Measurements from ENCODE around the gene SNRPD3.
"Not testable (repeated sequence)": the region's sequence is repeated elsewhere in the genome, so short reads cannot be mapped to it uniquely, and the experiment has no call there.

SNRPD3 gene

GRCh38 chr22:24530968-24531367 is 24.8 kb upstream of the SNRPD3 start:
- not testable (repeated sequence) for DNase-seq (ENCODE audit: low read depth in 1 of 2, low spot score in 1 of 2)

- no peak for DNase-seq (ENCODE audit: low read depth in 1 of 2, low spot score in 1 of 2)
Measured at GRCh38 chr22:24532075-24532474, 23.7 kb upstream of the SNRPD3 start.

- no peak for DNase-seq (ENCODE audit: low read depth in 1 of 2, low spot score in 1 of 2)
Measured at GRCh38 chr22:24535348-24535747, 20.5 kb upstream of the SNRPD3 start.

DNA sequence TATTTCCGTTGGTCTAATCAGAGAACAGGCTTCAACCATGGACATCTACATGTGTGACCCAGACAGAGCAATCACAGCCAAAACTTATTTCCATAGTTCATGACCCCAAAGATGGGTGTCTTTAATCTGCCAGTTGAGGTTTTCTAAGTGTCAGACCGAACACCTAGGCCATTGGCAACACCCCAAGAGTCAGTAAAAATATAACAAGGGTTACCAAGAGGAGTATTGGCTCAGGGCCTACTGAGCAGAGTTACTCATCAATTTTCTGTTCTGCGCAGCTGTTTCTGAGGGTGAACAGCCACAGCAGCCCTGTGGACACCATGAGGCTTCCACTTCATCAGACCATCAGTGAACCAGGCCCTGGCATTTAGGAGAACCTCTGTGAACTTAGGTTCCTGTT is 19.7 kb upstream of the SNRPD3 start:
- no peak for DNase-seq (ENCODE audit: low read depth in 1 of 2, low spot score in 1 of 2)

GRCh38 chr22:24540470-24540869 is 15.3 kb upstream of the SNRPD3 start:
- no peak for DNase-seq (ENCODE audit: low read depth in 1 of 2, low spot score in 1 of 2)

- DNase-seq (ENCODE audit: low read depth in 1 of 2, low spot score in 1 of 2), result no peak
Measured at GRCh38 chr22:24541681-24542515, 13.9 kb upstream of the SNRPD3 start.

- no peak for DNase-seq (ENCODE audit: low read depth in 1 of 2, low spot score in 1 of 2)
Measured at GRCh38 chr22:24542641-24543040, 13.2 kb upstream of the SNRPD3 start.

DNA sequence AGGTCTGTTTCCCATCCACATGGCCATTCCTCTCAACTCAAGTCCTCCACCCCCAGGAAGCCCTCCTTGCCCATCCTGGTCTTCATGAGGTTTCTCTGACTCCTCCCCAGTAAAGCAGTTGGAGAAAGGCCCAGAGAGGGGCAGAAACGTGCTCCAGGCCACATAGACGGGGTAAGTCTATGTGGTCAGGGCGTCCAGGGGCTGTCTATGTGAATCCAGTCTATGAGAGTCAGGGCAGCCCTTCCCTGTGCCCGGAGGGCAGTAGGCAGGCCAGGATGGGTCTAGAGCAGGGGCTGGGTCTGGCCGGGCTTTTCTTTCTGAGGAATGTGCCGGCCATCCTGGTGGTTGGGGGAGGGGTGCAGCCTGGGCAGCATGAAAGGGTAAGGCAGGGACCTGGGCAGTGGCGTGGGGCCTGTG is 12.6 kb upstream of the SNRPD3 start:
- DNase-seq (ENCODE audit: low read depth in 1 of 2, low spot score in 1 of 2), result no peak

DNA sequence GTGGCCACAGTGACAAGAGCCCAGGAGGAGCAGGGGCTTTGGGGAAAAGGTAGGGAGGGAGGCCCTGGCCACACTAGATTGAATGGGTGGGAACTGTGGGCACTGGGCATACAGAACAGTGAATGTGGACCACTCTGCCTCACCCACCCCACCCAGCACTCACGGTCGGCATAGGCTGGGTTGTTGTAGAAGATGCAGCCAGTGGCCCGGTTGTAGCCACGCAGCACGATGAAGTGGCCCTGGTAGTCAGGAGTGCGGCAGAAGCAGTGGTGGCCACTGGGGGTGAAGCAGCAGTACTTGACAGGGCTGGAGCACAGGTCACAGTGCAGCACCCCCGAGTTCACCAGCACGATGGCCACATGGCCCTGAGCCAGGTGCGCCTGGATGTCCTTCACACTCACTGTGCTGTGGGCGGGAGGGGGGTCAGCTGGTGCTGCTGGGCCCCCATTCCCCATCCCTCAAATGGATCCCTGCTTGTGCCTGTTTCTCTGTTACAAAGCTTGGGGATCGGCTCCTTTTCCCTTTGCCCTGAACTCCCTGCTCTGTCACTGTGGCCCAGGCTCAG is 12.0 kb upstream of the SNRPD3 start:
- no peak for DNase-seq (ENCODE audit: low read depth in 1 of 2, low spot score in 1 of 2)

DNA sequence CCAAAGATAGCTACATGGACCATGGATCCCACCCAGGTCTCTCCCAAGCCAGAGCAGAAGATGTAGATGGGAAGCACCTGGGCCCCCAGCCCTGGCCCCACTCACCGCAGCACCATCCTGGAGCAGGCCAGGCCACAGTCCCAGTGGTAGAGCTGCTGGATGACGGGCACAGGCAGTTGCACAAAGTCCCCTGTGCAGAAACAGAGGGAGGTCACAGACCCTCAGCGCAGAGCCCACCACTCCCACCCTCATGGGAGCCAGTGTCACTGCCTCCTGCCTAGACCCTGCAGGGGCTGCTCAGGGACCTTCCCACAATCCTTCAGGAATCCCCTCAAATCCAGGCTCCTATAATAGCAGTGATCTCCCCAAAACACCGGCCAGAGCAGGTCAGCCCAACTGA is 7.0 kb upstream of the SNRPD3 start:
- DNase-seq (ENCODE audit: low read depth in 1 of 2, low spot score in 1 of 2), result no peak

DNA sequence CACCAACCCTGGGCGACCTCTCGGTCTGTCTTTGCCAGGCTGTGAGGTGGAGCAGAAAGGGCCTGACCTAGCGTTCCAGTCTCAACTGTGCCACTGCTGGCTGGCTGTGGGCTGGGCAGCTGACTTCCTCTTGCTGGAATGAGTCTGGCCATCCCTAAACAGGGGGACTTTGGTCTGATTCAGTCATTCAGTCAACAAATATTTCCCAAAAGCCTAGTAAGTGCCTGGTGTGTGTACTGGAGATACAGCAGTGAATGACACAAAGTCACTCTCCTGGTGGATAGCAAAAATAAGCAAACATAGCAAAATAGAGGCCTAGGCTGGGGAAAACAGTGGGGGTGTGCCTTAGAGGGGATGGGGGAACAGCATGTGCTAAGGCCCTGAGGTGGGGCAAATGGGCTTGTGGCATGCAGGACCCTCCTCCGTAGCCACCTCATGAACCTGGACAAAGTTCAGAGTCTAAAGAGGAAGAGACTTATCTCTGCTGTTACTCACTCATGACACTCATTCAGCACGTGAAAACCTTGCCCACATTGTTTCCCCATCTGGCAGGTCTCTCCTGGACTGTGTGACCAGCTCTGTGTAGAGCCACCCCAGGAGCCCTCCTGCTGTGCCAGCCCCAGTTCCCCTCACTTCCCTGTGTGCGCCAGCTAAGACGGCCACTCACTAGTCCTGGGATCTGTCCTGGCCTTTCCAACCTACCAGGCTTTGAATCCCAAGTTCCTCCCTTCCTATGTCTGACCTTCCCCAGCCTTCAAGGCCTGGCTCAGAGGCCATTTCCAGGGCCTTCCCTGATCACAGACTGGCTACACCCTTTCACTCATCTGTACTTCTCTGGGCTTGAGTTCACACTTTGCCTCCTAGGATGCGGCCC is 5.5 kb upstream of the SNRPD3 start:
- no peak for DNase-seq (ENCODE audit: low read depth in 1 of 2, low spot score in 1 of 2)

GRCh38 chr22:24550902-24551435 is 4.8 kb upstream of the SNRPD3 start:
- no peak for DNase-seq (ENCODE audit: low read depth in 1 of 2, low spot score in 1 of 2)

DNA sequence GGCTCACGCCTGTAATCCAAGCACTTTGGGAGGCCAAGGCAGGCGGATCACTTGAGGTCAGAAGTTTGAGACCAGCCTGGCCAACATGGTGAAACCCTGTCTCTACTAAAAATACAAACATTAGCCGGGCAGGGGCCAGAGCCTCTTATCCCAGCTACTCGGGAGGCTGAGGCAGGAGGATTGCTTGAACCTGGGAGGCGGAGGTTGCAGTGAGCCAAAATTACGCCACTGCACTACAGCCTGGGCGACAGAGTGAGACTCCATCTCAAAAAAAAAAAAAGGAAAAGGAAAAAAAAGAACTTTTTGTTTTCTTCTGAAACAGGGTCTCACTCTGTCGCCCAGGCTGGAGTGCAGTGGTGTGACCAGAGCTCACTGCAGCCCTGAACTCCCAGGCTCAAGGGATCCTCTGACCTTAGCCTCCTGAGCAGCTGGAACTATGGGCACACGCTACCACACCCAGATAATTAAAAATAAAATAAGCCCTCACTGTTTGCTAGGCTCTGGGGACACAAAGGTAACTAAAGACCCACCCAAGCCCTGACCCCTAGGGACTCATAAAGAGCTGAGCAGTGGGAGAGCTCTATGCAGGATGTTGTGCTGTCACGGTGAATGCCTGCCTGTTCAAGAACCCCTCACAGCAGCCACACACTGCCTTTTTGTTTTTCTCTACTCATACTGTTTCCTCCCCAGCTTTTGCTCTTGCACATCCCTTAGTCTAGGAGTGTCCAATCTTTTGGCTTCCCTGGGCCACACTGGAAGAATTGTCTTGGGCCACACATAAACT is 3.1 kb upstream of the SNRPD3 start:
- not testable (repeated sequence) for DNase-seq (ENCODE audit: low read depth in 1 of 2, low spot score in 1 of 2)

DNA sequence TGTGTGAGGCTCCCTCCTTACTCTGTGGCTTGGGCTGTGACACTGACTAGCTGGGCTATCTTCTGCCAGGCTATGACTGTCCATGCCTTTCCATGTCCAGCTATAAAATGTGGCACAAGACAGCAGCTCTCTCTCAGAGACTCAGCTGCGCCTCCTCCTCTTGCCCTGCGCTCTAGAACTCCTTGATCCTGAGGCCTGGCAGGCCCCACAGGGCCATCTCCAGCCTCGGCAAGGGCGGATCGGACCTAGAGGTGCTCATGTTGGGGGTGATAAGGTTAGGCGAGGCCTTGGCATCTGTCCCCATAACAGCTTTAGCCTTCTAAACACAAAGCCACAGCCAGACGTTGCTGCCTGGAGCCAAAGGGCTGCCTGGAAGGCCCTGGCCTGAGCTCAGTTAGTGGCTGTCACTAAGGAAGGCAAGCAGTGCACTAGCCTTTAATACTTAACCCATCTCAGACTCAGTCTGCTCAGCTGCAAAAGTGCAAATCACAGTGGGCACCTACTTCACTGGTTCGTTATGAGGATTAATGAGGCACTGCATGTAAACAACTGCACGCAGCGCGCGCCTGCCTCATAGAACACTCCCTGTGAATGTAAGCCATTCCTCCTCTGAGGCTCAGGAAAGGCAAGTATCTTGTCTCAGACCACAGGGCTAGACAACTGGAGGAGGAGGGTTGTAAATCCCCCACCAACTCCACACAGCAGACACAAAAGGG is 2.0 kb upstream of the SNRPD3 start:
- DNase-seq (ENCODE audit: low read depth in 1 of 2, low spot score in 1 of 2), result no peak

GRCh38 chr22:24554313-24555164 is 1.3 kb upstream of the SNRPD3 start, which contains the start of gene GUCD1:
GUCD1 (minus strand) TSS chr22:24555138; CDS start chr22:24554991, 147 bp downstream.
- peak; percentile 2 to 7 for DNase-seq (ENCODE audit: low read depth in 1 of 2, low spot score in 1 of 2)

DNA sequence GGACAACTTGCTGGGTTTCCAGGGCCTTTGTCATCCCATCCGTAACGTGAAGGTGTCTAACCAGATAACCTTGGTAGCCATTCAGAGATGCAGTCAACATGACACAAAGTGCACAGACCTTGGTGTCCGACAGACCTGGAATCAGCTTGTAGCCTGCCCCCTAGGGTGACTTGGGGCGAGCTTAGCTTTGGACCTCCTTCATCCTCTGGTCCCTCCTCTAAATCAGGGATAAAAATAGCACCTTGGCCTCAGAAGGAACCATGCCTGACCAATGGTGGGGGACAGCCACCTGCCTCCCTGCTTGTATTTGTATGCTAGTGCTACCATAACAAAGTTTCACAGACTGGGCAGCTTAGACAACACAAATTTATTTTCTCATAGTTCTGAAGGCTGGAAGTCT is 3.7 kb downstream of the SNRPD3 start:
- DNase-seq (ENCODE audit: low read depth in 1 of 2, low spot score in 1 of 2), result no peak

DNA sequence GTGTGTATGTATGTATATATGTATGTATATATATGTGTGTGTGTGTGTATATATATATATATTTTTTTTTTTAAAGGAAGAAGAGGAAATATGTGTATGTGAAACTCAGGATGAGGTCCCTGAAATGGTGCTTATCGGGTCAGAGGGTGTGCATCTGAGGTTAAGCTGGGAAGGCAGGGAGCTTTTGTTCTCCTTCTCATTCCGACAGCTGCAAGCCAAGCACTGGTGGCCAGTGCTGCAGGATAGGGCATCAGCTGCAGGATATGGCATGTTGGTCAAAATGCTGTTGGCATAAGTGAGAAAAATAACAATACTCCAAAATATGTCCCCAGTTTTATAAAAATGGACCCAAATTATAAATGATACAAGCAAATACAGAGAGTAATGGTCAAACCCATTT is 7.4 kb downstream of the SNRPD3 start:
- no peak for DNase-seq (ENCODE audit: low read depth in 1 of 2, low spot score in 1 of 2)

GRCh38 chr22:24564376-24565058 is 8.7 kb downstream of the SNRPD3 start:
- DNase-seq (ENCODE audit: low read depth in 1 of 2, low spot score in 1 of 2), result no peak

GRCh38 chr22:24565077-24565476 is 9.3 kb downstream of the SNRPD3 start:
- DNase-seq (ENCODE audit: low read depth in 1 of 2, low spot score in 1 of 2), result no peak
